HepG2 (cell line): ENCODE measurements around the gene NUP35. TPM values are rescaled to one million over a fixed set of nuclear protein-coding genes. Genes with fewer than 3 reads are reported as not detected.

Source experiments
- CREBL2 ChIP-seq: sonication (generic); formaldehyde crosslinking; IDR thresholded peaks from 2 replicates; pipeline ENCODE4 v1.8.1; 2023; ENCODE audit warnings: missing genetic modification reagents, mild to moderate bottlenecking, borderline replicate concordance
- DNMT1 ChIP-seq: sonication (generic); formaldehyde crosslinking; IDR thresholded peaks from 2 replicates; pipeline ENCODE4 v1.5.1; 2020; ENCODE audit warnings: mild to moderate bottlenecking, missing genetic modification reagents
- ESRRA ChIP-seq: sonication (generic); formaldehyde crosslinking; IDR thresholded peaks from 2 replicates; pipeline ENCODE4 v1.5.1; 2020; ENCODE audit warnings: mild to moderate bottlenecking, low read depth, missing genetic modification reagents
- IRF1 ChIP-seq: sonication (generic); formaldehyde crosslinking; IDR thresholded peaks from 2 replicates; pipeline ENCODE4 v1.4.0; 2020; ENCODE audit warnings: low read depth, mild to moderate bottlenecking, missing genetic modification reagents
- MAFG ChIP-seq: sonication (generic); formaldehyde crosslinking; IDR thresholded peaks from 2 replicates; pipeline ENCODE4 v1.5.1; 2020; ENCODE audit warnings: mild to moderate bottlenecking, missing genetic modification reagents
- NAIF1 ChIP-seq: sonication (generic); formaldehyde crosslinking; IDR thresholded peaks from 2 replicates; pipeline ENCODE4 v1.5.0; 2020; ENCODE audit warnings: mild to moderate bottlenecking, missing genetic modification reagents, borderline replicate concordance
- POLR2AphosphoS2 ChIP-seq: IDR thresholded peaks from 2 replicates; pipeline ENCODE4 v1.6.1; 2011; ENCODE audit warnings: low read depth, low read length, improper control_type of control experiment
- RBFOX2 ChIP-seq: fragments of 200-400 bp; formaldehyde crosslinking; IDR thresholded peaks from 2 replicates; pipeline ENCODE4 v1.6.1; 2017; ENCODE audit warnings: low read depth, mild to moderate bottlenecking, low read length
- RNF2 ChIP-seq: fragments of 450-650 bp; conservative IDR thresholded peaks from 2 replicates; pipeline ENCODE4 v1.6.1; 2016; ENCODE audit warnings: low read depth
- SMARCE1 ChIP-seq: fragments of 450-650 bp; IDR thresholded peaks from 2 replicates; pipeline ENCODE4 v1.6.1; 2017; ENCODE audit warnings: borderline replicate concordance
- SNAPC2 ChIP-seq: sonication (generic); formaldehyde crosslinking; IDR thresholded peaks from 2 replicates; pipeline ENCODE4 v1.8.1; 2022; ENCODE audit warnings: mild to moderate bottlenecking, missing genetic modification reagents
- TSC22D2 ChIP-seq: sonication (generic); formaldehyde crosslinking; IDR thresholded peaks from 2 replicates; pipeline ENCODE4 v1.5.1; 2020; ENCODE audit warnings: missing genetic modification reagents, mild to moderate bottlenecking, borderline replicate concordance
- USF2 ChIP-seq, 2 experiments: sonication (generic) in 1 of 2; formaldehyde crosslinking in 1 of 2; IDR thresholded peaks; 2 replicates each; pipeline versions ENCODE4 v1.5.1 to v1.6.1; 2011 to 2020; ENCODE audit warnings: borderline replicate concordance in 1 of 2, low read depth in 1 of 2, low read length in 1 of 2, mild to moderate bottlenecking in 1 of 2, missing genetic modification reagents in 1 of 2, moderate library complexity in 1 of 2
- XRCC5 ChIP-seq: fragments of 200-400 bp; formaldehyde crosslinking; optimal IDR thresholded peaks from 2 replicates; pipeline ENCODE3; 2017; ENCODE audit warnings: mild to moderate bottlenecking, low read length
- ZNF646 ChIP-seq: sonication (generic); formaldehyde crosslinking; IDR thresholded peaks from 2 replicates; pipeline ENCODE4 v1.9.0; 2021; ENCODE audit warnings: mild to moderate bottlenecking, missing genetic modification reagents
- ZNF7 ChIP-seq: IDR thresholded peaks from 2 replicates; pipeline ENCODE4 v1.6.1; 2016; ENCODE audit warnings: missing biosample characterization, missing genetic modification reagents
- ZNF850 ChIP-seq: sonication (generic); formaldehyde crosslinking; conservative IDR thresholded peaks from 2 replicates; pipeline ENCODE4 v1.9.0; 2021; ENCODE audit warnings: mild to moderate bottlenecking, missing genetic modification reagents
- polyA plus RNA-seq, 8 experiments: library from polyadenylated mRNA; depleted of rRNA in 3 of 8; stranded (reverse) in 7 of 8; unstranded in 1 of 8; fragments of >200 nt; fragmentation: Illumina TruSeq in 4 of 8; extraction: Trizol in 4 of 8; gene quantifications; 2 replicates each; pipeline versions ENCODE4 v1.2.1 to v1.2.3, GENCODE V29; 2011 to 2016; ENCODE audit warnings: low read depth in 4 of 8, missing spikeins in 1 of 8, mixed read lengths in 1 of 8; ENCODE audit not compliant: insufficient read depth in 1 of 8
- total RNA-seq, 5 experiments: library from RNA; depleted of rRNA; stranded (reverse); fragments of >200 nt; fragmentation: Illumina TruSeq; extraction: Trizol; gene quantifications; 2 replicates each; pipeline ENCODE4 v1.2.3, GENCODE V29; 2016; ENCODE audit warnings: low read depth in 1 of 5

Gene NUP35
- total and polyA plus RNA-seq, 2 of the 13 experiments (the other 11 are each of a cell fraction or from before 2014, with no cell fraction given), result 16.9 to 53.6 TPM

GRCh38 chr2:183124222-183124956, at the start of gene NUP35 (continued):
- TF ChIP-seq CREBL2 (CRISPR knock-in tag), result 0 out of 2 replicates have a peak, but pooled peaks have one; percentile 20
- TF ChIP-seq SNAPC2 (CRISPR knock-in tag), result no peak
- peak; percentile 95 for TF ChIP-seq RNF2
- TF ChIP-seq IRF1 (CRISPR knock-in tag), result no peak; the same call in 1 of the 2 replicates
- TF ChIP-seq XRCC5, result no peak
- no peak for TF ChIP-seq DNMT1 (CRISPR knock-in tag)
- TF ChIP-seq RBFOX2, result peak; percentile 62
- TF ChIP-seq TSC22D2, result 0 out of 2 replicates have a peak, but pooled peaks have one; percentile 35
- TF ChIP-seq SMARCE1, result no peak
- TF ChIP-seq NAIF1 (CRISPR knock-in tag), result no peak
- TF ChIP-seq ZNF646 (CRISPR knock-in tag), result no peak
- TF ChIP-seq MAFG (CRISPR knock-in tag), result no peak
- no peak for TF ChIP-seq POLR2AphosphoS2
- no peak for TF ChIP-seq USF2 (IDR thresholded peaks at IDR 0.05; ENCODE audit: low read depth, low read length)
- peak; percentile 34; the same call in 1 of the 2 replicates for TF ChIP-seq USF2 (CRISPR knock-in tag; IDR thresholded peaks at IDR 0.05; ENCODE audit: borderline replicate concordance)
- peak; percentile 23; the same call in 1 of the 2 replicates for TF ChIP-seq ESRRA
- TF ChIP-seq ZNF850 (CRISPR knock-in tag), result peak; percentile 83; the same call in 1 of the 2 replicates
- no peak for TF ChIP-seq ZNF7 (CRISPR knock-in tag)
